NCI-H1930 (cell line): Measurements from ENCODE around the gene RMDN2.
"Not testable (repeated sequence)": the region's sequence is repeated elsewhere in the genome, so short reads cannot be mapped to it uniquely, and the experiment has no call there.

Experiments
- DNase-seq, 2 experiments: peaks; one replicate each; lab custom pipeline; 2025; lab: John Stamatoyannopoulos, UW

The RMDN2 gene

GRCh38 chr2:37897511-37897910 lies 27.6 kb upstream of the RMDN2 start:
- no peak for DNase-seq

- DNase-seq = no peak
Observed at GRCh38 chr2:37898448-37898847, 26.6 kb upstream of the RMDN2 start.

- no peak for DNase-seq
Observed at GRCh38 chr2:37902991-37903390, 22.1 kb upstream of the RMDN2 start.

- DNase-seq = no peak
Observed at GRCh38 chr2:37904425-37904824, 20.7 kb upstream of the RMDN2 start.

GRCh38 chr2:37904993-37905392 lies 20.1 kb upstream of the RMDN2 start:
- no peak for DNase-seq

DNA sequence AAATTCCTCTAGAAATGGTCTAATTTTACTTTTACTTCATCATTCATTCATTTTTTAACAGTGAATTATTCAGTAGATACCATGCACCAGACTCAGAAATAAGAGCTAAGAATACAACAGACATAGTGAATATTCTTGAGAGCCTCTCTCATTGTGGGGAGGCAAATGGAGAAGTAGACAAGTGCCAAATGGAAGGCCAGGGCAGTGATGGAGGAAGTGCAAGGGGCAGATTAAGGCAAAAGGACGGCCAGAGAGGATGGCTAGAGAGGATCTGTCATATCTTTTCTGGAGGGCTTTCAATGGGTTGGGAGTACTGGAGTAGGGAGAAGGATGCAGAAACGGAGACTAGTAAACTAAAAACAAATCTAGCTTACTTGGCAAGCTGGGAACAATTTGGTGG lies 19.0 kb upstream of the RMDN2 start:
- DNase-seq = no peak

- no peak for DNase-seq
Observed at GRCh38 chr2:37907501-37908225, 17.4 kb upstream of the RMDN2 start.

GRCh38 chr2:37911296-37911873 lies 13.7 kb upstream of the RMDN2 start:
- no peak for DNase-seq

- no peak for DNase-seq
Observed at GRCh38 chr2:37912056-37912455, 13.0 kb upstream of the RMDN2 start.

- no peak for DNase-seq
Observed at GRCh38 chr2:37912616-37913015, 12.5 kb upstream of the RMDN2 start.

DNA sequence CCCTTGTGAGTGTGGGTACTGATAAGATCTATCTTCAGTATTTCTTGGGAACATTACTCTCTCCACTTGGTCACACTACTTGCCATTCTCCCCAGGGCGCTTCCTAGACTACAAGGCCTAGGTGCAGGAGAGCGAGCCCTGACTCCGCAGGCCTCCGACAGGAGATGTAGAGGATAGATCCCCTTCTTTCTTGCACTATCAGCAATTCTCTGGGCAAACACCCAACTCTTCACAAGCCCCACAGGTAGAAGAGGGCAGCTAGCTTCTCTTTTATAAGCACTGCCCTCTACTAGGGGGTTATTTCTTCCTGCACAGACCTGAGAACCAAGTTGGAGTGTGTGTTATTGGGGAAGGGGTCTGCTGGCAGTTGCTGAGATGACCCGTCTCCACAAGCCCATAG lies 10.7 kb upstream of the RMDN2 start:
- no peak for DNase-seq

- DNase-seq = no peak
Observed at GRCh38 chr2:37915773-37916172, 9.3 kb upstream of the RMDN2 start.

- DNase-seq = no peak
Observed at GRCh38 chr2:37916512-37917082, 8.5 kb upstream of the RMDN2 start.

GRCh38 chr2:37917281-37918228 lies 7.5 kb upstream of the RMDN2 start:
- no peak for DNase-seq

- no peak for DNase-seq
Observed at GRCh38 chr2:37918742-37919186, 6.3 kb upstream of the RMDN2 start.

DNA sequence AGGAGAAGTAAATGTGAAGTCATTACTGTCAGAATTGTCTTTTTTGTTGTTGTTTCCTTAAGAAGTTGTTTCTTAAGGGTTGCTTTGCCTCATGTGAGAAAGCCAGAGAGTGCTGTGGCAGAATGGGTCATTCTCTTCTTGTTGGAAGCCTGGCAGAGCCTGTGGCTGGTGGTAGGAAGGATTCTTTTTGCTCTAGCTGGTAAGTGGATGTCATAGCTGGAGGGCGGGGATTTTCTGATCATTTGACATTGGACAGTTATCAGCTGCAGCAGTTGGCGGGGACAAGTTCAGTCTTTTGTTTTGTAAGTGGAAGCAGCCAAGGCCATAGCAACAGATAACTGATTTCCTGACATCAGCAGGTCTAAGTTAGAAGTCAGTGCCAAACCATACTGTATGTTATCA lies 5.5 kb upstream of the RMDN2 start:
- DNase-seq = no peak

DNA sequence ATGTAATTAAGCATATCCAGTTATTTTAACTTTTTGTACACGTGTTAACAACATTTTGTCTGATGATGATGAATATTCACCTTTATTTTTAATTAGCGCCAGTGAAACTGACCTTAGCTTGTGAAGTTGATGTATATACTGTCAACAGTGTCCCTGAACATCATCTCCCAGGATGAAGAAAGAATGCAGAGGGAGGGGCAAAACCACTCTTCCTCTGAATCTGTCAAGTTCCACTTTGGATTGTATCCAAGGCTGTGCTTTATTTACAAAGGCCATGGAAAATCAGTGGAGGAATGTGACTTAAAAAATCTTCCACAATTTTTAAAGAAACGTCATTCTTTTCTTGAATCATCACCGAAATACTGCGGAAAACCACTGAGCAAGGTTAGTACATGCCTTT lies 4.5 kb upstream of the RMDN2 start:
- no peak for DNase-seq

- DNase-seq = no peak
Observed at GRCh38 chr2:37921781-37922180, 3.3 kb upstream of the RMDN2 start.

GRCh38 chr2:37923308-37924055 lies 1.6 kb upstream of the RMDN2 start:
- DNase-seq = no peak

- DNase-seq = no peak
Observed at GRCh38 chr2:37926635-37927034, 1.5 kb downstream of the RMDN2 start.

DNA sequence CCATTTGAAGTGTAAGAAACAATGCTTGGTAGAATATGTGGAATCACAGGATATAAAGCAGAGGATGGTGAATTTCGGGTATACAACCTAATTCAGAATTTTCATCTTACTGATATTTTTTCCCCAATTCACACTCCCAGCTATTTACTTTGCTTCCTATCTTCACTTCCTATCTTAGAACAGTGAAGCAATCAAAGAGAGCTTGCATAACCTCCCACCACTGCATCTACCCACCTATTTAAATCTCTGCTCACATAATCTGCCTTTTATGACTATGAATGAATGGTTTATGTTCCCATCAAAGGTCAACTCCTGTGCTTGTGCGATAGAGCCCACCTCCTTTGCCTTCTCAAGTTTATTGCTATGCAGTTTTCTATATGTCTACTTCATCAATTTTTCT lies 3.3 kb downstream of the RMDN2 start:
- no peak for DNase-seq

- DNase-seq = not testable (repeated sequence)
Observed at GRCh38 chr2:37930392-37930791, 5.3 kb downstream of the RMDN2 start.
